Measurements from ENCODE around the gene RABGAP1. TPM values are rescaled to one million over a fixed set of nuclear protein-coding genes. Genes with fewer than 3 reads are reported as not detected.

The RABGAP1 gene
- total and polyA plus RNA-seq, 5 donors: 15.2 to 56.7 (median 50.9) TPM

- Histone ChIP-seq H3K27ac (ENCODE audit: low read length) (no peak overlapping the region), H3K27me3 (ENCODE audit: control insufficient read depth, insufficient read depth) (no peaks in the 10 kb centered on the region), H3K9me3 (ENCODE audit: control insufficient read depth, low read length) (no peaks in the 10 kb centered on the region), H3K4me3 (ENCODE audit: low read length) (no peak overlapping the region), H3K4me1 (ENCODE audit: control insufficient read depth, insufficient read depth, low read length) (peaks cover 1% of the 10 kb centered on the region)
- no peak for ATAC-seq
- no peak for DNase-seq
- 88% methylated on average over 6 of the region's 6 CpGs for WGBS
- intact Hi-C loops (cut with DNase I): no loop called here
These were observed 191.9 kb downstream of the RABGAP1 start for GRCh38 chr9:123132696-123133095.

GRCh38 chr9:123135430-123135829 is 194.6 kb downstream of the RABGAP1 start:
- Histone ChIP-seq H3K4me3 (ENCODE audit: low read length) (no peak overlapping the region), H3K27ac (ENCODE audit: low read length) (no peak overlapping the region), H3K4me1 (ENCODE audit: control insufficient read depth, insufficient read depth, low read length) (peaks cover 1% of the 10 kb centered on the region), H3K27me3 (ENCODE audit: control insufficient read depth, insufficient read depth) (no peaks in the 10 kb centered on the region), H3K9me3 (ENCODE audit: control insufficient read depth, low read length) (no peaks in the 10 kb centered on the region)
- intact Hi-C loops (cut with DNase I): no loop called here
- DNase-seq: no peak
- 83% methylated on average over 5 of the region's 5 CpGs for WGBS
- ATAC-seq: no peak

DNA sequence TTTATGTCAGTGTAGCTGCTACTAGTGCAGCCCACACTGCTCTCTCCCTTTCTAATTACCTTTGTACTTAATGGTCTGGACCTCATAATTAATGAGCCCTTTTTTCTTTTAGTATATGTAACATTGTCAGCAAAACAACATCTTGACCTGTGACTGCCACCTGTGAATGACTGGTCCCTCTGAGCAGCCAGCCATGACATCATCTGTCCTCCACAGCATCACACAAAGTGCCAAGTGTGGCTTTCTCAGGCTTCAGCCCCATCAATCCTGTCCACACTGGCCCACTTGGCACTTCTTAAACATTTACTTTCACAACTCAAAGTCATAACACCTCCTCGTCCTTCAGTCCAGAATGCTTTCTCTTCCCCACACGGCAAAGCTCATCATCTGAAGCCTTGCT is 197.3 kb downstream of the RABGAP1 start:
- intact Hi-C loops (cut with DNase I): no loop called here
- DNase-seq: no peak
- Histone ChIP-seq H3K27ac (ENCODE audit: low read length) (no peak overlapping the region), H3K4me3 (ENCODE audit: low read length) (no peak overlapping the region), H3K9me3 (ENCODE audit: control insufficient read depth, low read length) (no peaks in the 10 kb centered on the region), H3K27me3 (ENCODE audit: control insufficient read depth, insufficient read depth) (no peaks in the 10 kb centered on the region), H3K4me1 (ENCODE audit: control insufficient read depth, insufficient read depth, low read length) (no peaks in the 10 kb centered on the region)
- no peak for ATAC-seq
- WGBS: 81% methylated on average over 2 of the region's 2 CpGs

DNA sequence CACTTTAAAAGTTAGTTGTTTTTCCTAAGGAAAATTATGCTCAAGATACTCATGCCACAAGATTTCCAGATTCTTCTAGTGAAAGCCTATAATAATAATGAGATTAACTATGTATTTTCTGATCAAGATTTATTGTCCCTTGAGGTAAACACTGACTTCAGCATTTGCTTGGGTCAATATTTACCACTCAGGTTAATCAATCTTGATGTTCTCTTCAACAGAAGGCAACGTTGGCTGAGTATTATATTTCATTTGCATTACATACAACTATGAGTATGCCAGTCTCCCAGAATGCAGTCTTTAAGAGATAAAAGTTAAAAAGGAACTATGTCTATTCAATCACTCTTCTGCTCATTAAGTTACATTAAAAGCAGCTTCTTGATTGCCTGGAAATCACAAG is 208.2 kb downstream of the RABGAP1 start:
- no peak overlapping the region for H3K27ac ChIP-seq (ENCODE audit: low read length)
- H3K9me3 ChIP-seq (ENCODE audit: control insufficient read depth, low read length): no peaks in the 10 kb centered on the region
- H3K4me1 ChIP-seq (ENCODE audit: control insufficient read depth, insufficient read depth, low read length): no peaks in the 10 kb centered on the region
- no peak for ATAC-seq
- no peak overlapping the region for H3K4me3 ChIP-seq (ENCODE audit: low read length)
- intact Hi-C loops (cut with DNase I): no loop called here
- 63% methylated on average over 1 of the region's 1 CpG for WGBS
- H3K27me3 ChIP-seq (ENCODE audit: control insufficient read depth, insufficient read depth): no peaks in the 10 kb centered on the region
- DNase-seq: no peak

DNA sequence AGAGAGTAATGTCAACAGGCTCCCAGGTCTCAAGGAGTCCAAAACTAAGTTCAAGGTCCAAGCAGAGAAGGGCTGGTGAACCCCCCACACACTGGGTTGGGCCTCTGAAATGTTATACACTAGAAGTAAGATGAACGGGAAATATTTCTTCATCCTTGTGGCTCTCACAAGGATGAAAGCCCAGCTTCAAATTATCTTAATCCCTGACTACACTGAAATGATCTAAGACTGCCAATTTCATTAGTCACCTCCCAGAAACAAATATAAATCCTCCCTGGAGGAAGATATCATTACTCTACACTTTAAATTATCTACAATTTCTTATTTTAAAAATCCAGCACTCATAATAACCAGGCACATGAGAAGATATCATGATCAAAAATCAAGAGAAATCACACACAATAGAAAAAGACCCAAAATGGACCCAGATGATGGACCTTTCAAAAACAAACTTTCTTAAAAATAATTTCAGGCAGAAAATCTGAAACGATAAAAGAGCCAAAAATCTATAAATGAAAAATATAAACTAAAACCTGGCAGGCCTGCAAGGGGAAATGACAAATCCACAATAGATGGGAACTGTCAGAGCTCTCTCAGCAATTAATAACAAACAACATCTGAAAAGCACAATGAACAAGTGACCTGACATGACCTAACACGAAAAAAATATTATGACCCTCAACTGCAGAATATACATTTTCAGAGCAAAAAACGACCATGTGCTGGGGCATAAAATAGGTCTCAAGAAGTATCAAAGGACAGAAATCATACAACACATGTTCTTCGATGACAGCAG is 210.1 kb downstream of the RABGAP1 start:
- no peak for DNase-seq
- intact Hi-C loops (cut with DNase I): no loop called here
- H3K9me3 ChIP-seq (ENCODE audit: control insufficient read depth, low read length): no peaks in the 10 kb centered on the region
- no peaks in the 10 kb centered on the region for H3K27me3 ChIP-seq (ENCODE audit: control insufficient read depth, insufficient read depth)
- H3K4me1 ChIP-seq (ENCODE audit: control insufficient read depth, insufficient read depth, low read length): no peaks in the 10 kb centered on the region
- no peak overlapping the region for H3K27ac ChIP-seq (ENCODE audit: low read length)
- no peak for ATAC-seq
- WGBS: 81% methylated on average over 5 of the region's 5 CpGs
- no peak overlapping the region for H3K4me3 ChIP-seq (ENCODE audit: low read length)

Other genes with a start within 250 kb of the RABGAP1 start
- not detected for gene OR1L4, start 217.0 kb upstream of the RABGAP1 start, total RNA-seq
- not detected for gene OR1L4, start 217.0 kb upstream of the RABGAP1 start, polyA plus RNA-seq
- not detected for gene OR1L6, start 198.7 kb upstream of the RABGAP1 start, total RNA-seq
- not detected for gene OR1L6, start 198.7 kb upstream of the RABGAP1 start, polyA plus RNA-seq
- not detected for gene OR5C1, start 152.1 kb upstream of the RABGAP1 start, total RNA-seq
- gene OR5C1, start 152.1 kb upstream of the RABGAP1 start, polyA plus RNA-seq: not detected
- gene OR1K1, start 140.9 kb upstream of the RABGAP1 start, total RNA-seq: not detected
- gene OR1K1, start 140.9 kb upstream of the RABGAP1 start, polyA plus RNA-seq: not detected
- gene PDCL, start 112.4 kb upstream of the RABGAP1 start, total RNA-seq: 10 to 100 TPM in 2 of 4 donors, 1 to 10 TPM in 2; 8.6 to 11.6 (median 10.4) TPM
- gene PDCL, start 112.4 kb upstream of the RABGAP1 start, polyA plus RNA-seq: 6.4 TPM
- 10 to 100 TPM; 38.2 to 42.1 (median 40.0) TPM for gene RC3H2, start 35.7 kb upstream of the RABGAP1 start, total RNA-seq
- 11.5 TPM for gene RC3H2, start 35.7 kb upstream of the RABGAP1 start, polyA plus RNA-seq
- gene ZBTB6, start 27.7 kb upstream of the RABGAP1 start, total RNA-seq: 1 to 10 TPM; 6.6 to 7.0 (median 6.8) TPM
- 2.9 TPM for gene ZBTB6, start 27.7 kb upstream of the RABGAP1 start, polyA plus RNA-seq
- 1 to 10 TPM; 4.7 to 5.8 (median 5.1) TPM for gene ZBTB26, start 9.5 kb upstream of the RABGAP1 start, total RNA-seq
- gene ZBTB26, start 9.5 kb upstream of the RABGAP1 start, polyA plus RNA-seq: 2.3 TPM
- gene GPR21, start 92.6 kb downstream of the RABGAP1 start, total RNA-seq: 1 to 10 TPM in 2 of 4 donors, under 1 TPM in 1, not detected in 1; 0.82 to 1.1 (median 1.0) TPM
- 0.36 TPM for gene GPR21, start 92.6 kb downstream of the RABGAP1 start, polyA plus RNA-seq